H1 (cell line): ENCODE measurements around the gene FAM120B. TPM values are rescaled to one million over a fixed set of nuclear protein-coding genes. Genes with fewer than 3 reads are reported as not detected.

Experiments
- CTCF ChIA-PET: fragments of 300-600 bp; sonication (Branson Sonifier 250); formaldehyde crosslinking; loops from one replicate; lab custom pipeline; 2021; ENCODE audit not compliant: partially characterized antibody; lab: Charles Lee
- POLR2A ChIA-PET: fragments of 300-600 bp; sonication (Branson Sonifier 250); formaldehyde crosslinking; loops from one replicate; lab custom pipeline; 2021; ENCODE audit warnings: inconsistent platforms; ENCODE audit not compliant: partially characterized antibody; lab: Charles Lee
- DNase-seq, 2 experiments: peaks; one replicate each; pipeline versions ENCODE4 v3.0.0 to v3.0.0-alpha.2; 2010 to 2022; ENCODE audit warnings: low spot score in 2 of 2, low read depth in 1 of 2, mixed read lengths in 1 of 2
- FAIRE-seq: peaks from 2 replicates; lab custom pipeline; 2011; peaks lifted over from hg19 to GRCh38; lab: Jason Lieb, UNC
- H2AFZ ChIP-seq: 2 replicates; pipeline ENCODE4 v1.8.1; 2012; ENCODE audit warnings: low read length, inconsistent platforms
- H2AK5ac ChIP-seq: 2 replicates; pipeline ENCODE4 v1.6.1; 2013; ENCODE audit warnings: low read depth, low read length
- H2BK120ac ChIP-seq: replicated peaks from 2 replicates; pipeline ENCODE3; 2013; ENCODE audit warnings: low read depth, low read length, inconsistent platforms
- H2BK12ac ChIP-seq: 2 replicates; pipeline ENCODE4 v1.6.1; 2013; ENCODE audit warnings: low read depth, low read length
- H2BK15ac ChIP-seq: 2 replicates; pipeline ENCODE4 v1.6.1; 2013; ENCODE audit warnings: low read length
- H2BK20ac ChIP-seq: 2 replicates; pipeline ENCODE4 v1.6.1; 2013; ENCODE audit warnings: low read length
- H2BK5ac ChIP-seq: 2 replicates; pipeline ENCODE4 v1.6.1; 2013; ENCODE audit warnings: low read depth, low read length
- H3K14ac ChIP-seq: 2 replicates; pipeline ENCODE4 v1.6.1; 2013; ENCODE audit warnings: inconsistent platforms; ENCODE audit not compliant: insufficient read length
- H3K18ac ChIP-seq: 2 replicates; pipeline ENCODE4 v1.6.1; 2013; ENCODE audit warnings: low read length; ENCODE audit errors: extremely low read depth
- H3K23ac ChIP-seq: 2 replicates; pipeline ENCODE4 v1.6.1; 2013; ENCODE audit warnings: inconsistent platforms; ENCODE audit not compliant: insufficient read length
- H3K23me2 ChIP-seq: 2 replicates; pipeline ENCODE4 v1.6.1; 2013; ENCODE audit warnings: low read depth, low read length
- H3K27ac ChIP-seq: 2 replicates; pipeline ENCODE4 v1.6.1; 2011; ENCODE audit warnings: low read depth, low read length, inconsistent platforms
- H3K27me3 ChIP-seq, 4 experiments: replicated peaks in 1 of 4; 1 replicate in 1 of 4; 2 replicates in 3 of 4; pipeline versions ENCODE4 v1.6.1 to v1.8.1; 2011 to 2013; ENCODE audit warnings: low read length in 3 of 4, mild to moderate bottlenecking in 3 of 4, inconsistent platforms in 2 of 4, mixed read lengths in 2 of 4, moderate library complexity in 1 of 4; ENCODE audit not compliant: control insufficient read depth in 3 of 4, insufficient read depth in 3 of 4; ENCODE audit errors: extremely low read depth in 1 of 4
- H3K36me3 ChIP-seq, 4 experiments: 2 replicates each; pipeline versions ENCODE4 v1.6.1 to v1.8.1; 2011 to 2013; ENCODE audit warnings: mild to moderate bottlenecking in 4 of 4, low read length in 3 of 4, moderate library complexity in 2 of 4, control low read depth in 1 of 4, inconsistent platforms in 1 of 4; ENCODE audit not compliant: insufficient read depth in 4 of 4, control insufficient read depth in 2 of 4
- H3K4ac ChIP-seq: replicated peaks from 2 replicates; pipeline ENCODE3; 2013; ENCODE audit warnings: low read length, low read depth, mixed read lengths, inconsistent platforms; ENCODE audit not compliant: insufficient read length
- H3K4me1 ChIP-seq, 4 experiments: replicated peaks in 1 of 4; 1 replicate in 1 of 4; 2 replicates in 3 of 4; pipeline versions ENCODE4 v1.6.1 to v1.8.1; 2011 to 2013; ENCODE audit warnings: low read length in 3 of 4, inconsistent platforms in 2 of 4, mixed read lengths in 1 of 4; ENCODE audit not compliant: insufficient read depth in 4 of 4, control insufficient read depth in 3 of 4
- H3K4me2 ChIP-seq, 2 experiments: 2 replicates each; pipeline versions ENCODE4 v1.6.1 to v1.8.1; 2011 to 2013; ENCODE audit warnings: low read depth in 2 of 2, low read length in 2 of 2, control low read depth in 1 of 2, inconsistent platforms in 1 of 2, mild to moderate bottlenecking in 1 of 2; ENCODE audit not compliant: insufficient read depth in 1 of 2
- H3K4me3 ChIP-seq, 4 experiments: fragments of 200-600, 300-600 bp in 1 of 4; sonication (generic), shearing (Covaris generic), sonication (Bioruptor Twin) in 1 of 4; 2 replicates each; pipeline versions ENCODE4 v1.5.1 to v1.8.1; 2011 to 2016; ENCODE audit warnings: low read length in 4 of 4, low read depth in 3 of 4, control low read depth in 2 of 4, inconsistent platforms in 2 of 4, mild to moderate bottlenecking in 2 of 4, mixed read lengths in 1 of 4, moderate library complexity in 1 of 4; ENCODE audit not compliant: insufficient read depth in 2 of 4; ENCODE audit errors: extremely low read depth in 1 of 4
- H3K56ac ChIP-seq: replicated peaks from 2 replicates; pipeline ENCODE3; 2013; ENCODE audit warnings: low read depth, mild to moderate bottlenecking, mixed read lengths, low read length, inconsistent platforms; ENCODE audit not compliant: insufficient read length
- H3K79me1 ChIP-seq: 2 replicates; pipeline ENCODE4 v1.6.1; 2013; ENCODE audit warnings: low read depth, low read length, control low read depth
- H3K79me2 ChIP-seq, 2 experiments: 2 replicates each; pipeline versions ENCODE4 v1.6.1 to v1.8.1; 2012 to 2013; ENCODE audit warnings: low read length in 2 of 2, mild to moderate bottlenecking in 2 of 2, inconsistent platforms in 1 of 2; ENCODE audit not compliant: insufficient read depth in 2 of 2, control insufficient read depth in 1 of 2
- H3K9ac ChIP-seq, 4 experiments: replicated peaks in 1 of 4; 1 replicate in 1 of 4; 2 replicates in 3 of 4; pipeline versions ENCODE4 v1.6.1 to v1.8.1; 2011 to 2013; ENCODE audit warnings: low read depth in 3 of 4, low read length in 3 of 4, control low read depth in 2 of 4, mild to moderate bottlenecking in 2 of 4, moderate library complexity in 2 of 4, inconsistent platforms in 1 of 4; ENCODE audit errors: extremely low read depth in 1 of 4
- H3K9me3 ChIP-seq, 2 experiments: 2 replicates each; pipeline versions ENCODE4 v1.6.1 to v1.8.1; 2012 to 2013; ENCODE audit warnings: mild to moderate bottlenecking in 2 of 2, moderate library complexity in 2 of 2, control low read depth in 1 of 2, inconsistent platforms in 1 of 2, low read depth in 1 of 2, low read length in 1 of 2, mixed read lengths in 1 of 2; ENCODE audit not compliant: insufficient read depth in 2 of 2
- H4K20me1 ChIP-seq, 2 experiments: replicated peaks in 1 of 2; 2 replicates each; pipeline versions ENCODE3 to v1.8.1; 2011 to 2013; ENCODE audit warnings: inconsistent platforms in 2 of 2, low read length in 2 of 2, mild to moderate bottlenecking in 1 of 2; ENCODE audit not compliant: insufficient read depth in 2 of 2, control insufficient read depth in 1 of 2
- H4K5ac ChIP-seq: 2 replicates; pipeline ENCODE4 v1.6.1; 2013; ENCODE audit warnings: low read length, low read depth, mixed read lengths, inconsistent platforms; ENCODE audit not compliant: insufficient read length
- H4K8ac ChIP-seq: 2 replicates; pipeline ENCODE4 v1.8.0; 2013; ENCODE audit warnings: mild to moderate bottlenecking, moderate library complexity, low read length, inconsistent platforms; ENCODE audit not compliant: insufficient read depth; ENCODE audit errors: extremely low read depth
- H4K91ac ChIP-seq: replicated peaks from 2 replicates; pipeline ENCODE3; 2013; ENCODE audit warnings: low read length, mixed read lengths, inconsistent platforms; ENCODE audit not compliant: insufficient read length
- JUND ChIP-seq: IDR thresholded peaks from 2 replicates; pipeline ENCODE4 v1.6.1; 2011; ENCODE audit warnings: mild to moderate bottlenecking, improper control_type of control experiment, low read length
- MAX ChIP-seq: IDR thresholded peaks from 2 replicates; pipeline ENCODE4 v1.6.1; 2012; ENCODE audit warnings: inconsistent platforms
- WGBS, 2 experiments: shearing (Covaris generic) in 1 of 2; methylation state at CpG; one replicate each; pipeline versions ENCODE4 v1.1.6 to v1.1.7; 2013 to 2015; ENCODE audit warnings: low lambda C conversion rate in 2 of 2, mixed read lengths in 2 of 2, inconsistent platforms in 1 of 2, low coverage in 1 of 2, missing lambda C conversion rate in 1 of 2; ENCODE audit not compliant: insufficient replicate concordance in 2 of 2, insufficient coverage in 1 of 2, insufficient read length in 1 of 2; ENCODE audit errors: extremely low coverage in 1 of 2, missing lambda C conversion rate in 1 of 2; 5-methylcytosine and 5-hydroxymethylcytosine counted together
- polyA plus RNA-seq, 7 experiments: library from polyadenylated mRNA; depleted of rRNA in 3 of 7; stranded (reverse) in 5 of 7; unstranded in 2 of 7; fragments of >200 nt in 5 of 7; fragments of 200-250 nt in 2 of 7; gene quantifications; 1 replicate in 5 of 7; 2 replicates in 1 of 7; 4 replicates in 1 of 7; pipeline versions ENCODE4 v1.2.1 to v1.2.3, GENCODE V29; 2011 to 2013; ENCODE audit warnings: missing spikeins in 2 of 7, mixed read lengths in 2 of 7
- total RNA-seq: library from RNA; stranded (reverse); fragmentation: NEBNext Ultra II Directional; extraction: Animal tissue kit (Norgen Biotek cat#: 25700); gene quantifications from 2 replicates; pipeline ENCODE4 v1.2.1, GENCODE V29; 2021
- TF ChIP-seq, protein P1 (sequence below), 3 experiments: IDR thresholded peaks; 1 replicate in 2 of 3; 2 replicates in 1 of 3; pipeline versions ENCODE4 v1.5.1 to v1.6.1; 2011; ENCODE audit warnings: low read length in 3 of 3, mild to moderate bottlenecking in 3 of 3, inconsistent platforms in 2 of 3, low read depth in 1 of 3, moderate library complexity in 1 of 3; ENCODE audit not compliant: insufficient read depth in 1 of 3; ENCODE audit errors: control extremely low read depth in 1 of 3

FAM120B gene
- total and polyA plus RNA-seq, 2 of the 8 experiments (the other 6 are each of a cell fraction or from before 2014, with no cell fraction given): 5.1 to 12.5 TPM

GRCh38 chr6:170305805-170306323 is 694 bp upstream of the FAM120B start:
- Histone ChIP-seq H3K9ac (peak overlapping the region in 3 of 4 experiments; percentile 45 to 56 (median 48); a peak in 5 of 7 replicates), H3K4me1 (peaks cover 0 to 9% (median 0%) of the 10 kb centered on the region in 4 experiments; a peak in 3 of 7 replicates), H2BK12ac (peak overlapping the region; percentile 71; the same call in 1 of the 2 replicates), H4K5ac (peak overlapping the region; percentile 30), H3K14ac (no peak overlapping the region), H3K56ac (peak overlapping the region; percentile 50), H3K9me3 (peaks cover 23 to 29% of the 10 kb centered on the region in 2 experiments), H4K8ac (peak overlapping the region; percentile 93), H3K79me2 (peaks cover 0 to 19% of the 10 kb centered on the region in 2 experiments; a peak in 2 of 4 replicates), H4K91ac (peak overlapping the region; percentile 44), H3K4me3 (peak overlapping the region; percentile 55 to 72 (median 64)), H2BK5ac (no peak overlapping the region), H2BK120ac (peak overlapping the region; percentile 56), H2AFZ (no peak overlapping the region), H3K23ac (peak overlapping the region; percentile 97), H2BK20ac (peak overlapping the region; percentile 6; the same call in 1 of the 2 replicates), H3K27me3 (peaks cover 0 to 28% (median 18%) of the 10 kb centered on the region in 4 experiments; a peak in 6 of 7 replicates), H3K4ac (peak overlapping the region; percentile 65), H3K79me1 (no peaks in the 10 kb centered on the region; the same call in 1 of the 2 replicates), H3K27ac (no peak overlapping the region), H3K23me2 (peaks cover 16% of the 10 kb centered on the region; the same call in 1 of the 2 replicates), H4K20me1 (peaks cover 0 to 2% of the 10 kb centered on the region in 2 experiments), H3K36me3 (peaks cover 0 to 13% (median 3%) of the 10 kb centered on the region in 4 experiments; a peak in 2 of 8 replicates), H2BK15ac (no peak overlapping the region), H3K4me2 (peak overlapping the region; percentile 90 to 93), H3K18ac (peak overlapping the region; percentile 91), H2AK5ac (peak overlapping the region; percentile 95; the same call in 1 of the 2 replicates)
- FAIRE-seq (no peak), DNase-seq (no peak)
- ChIA-PET POLR2A (interaction anchor here (0.7 to 2.2 kb wide), 5 partner anchors 8 to 116 kb away, joined by 3 to 10 read pairs (median 4); partner anchors contain the start of gene DLL1), CTCF (interaction anchor here (1.2 kb wide), 1 partner anchor 8 kb away, joined by 3 read pairs; no protein-coding TSS in a partner anchor)
- 12% methylated on average over 29 of the region's 29 CpGs; no CpG with 5 or more reads in 1 of the 2 experiments for WGBS, 2 experiments
- TF ChIP-seq, protein P1, sequence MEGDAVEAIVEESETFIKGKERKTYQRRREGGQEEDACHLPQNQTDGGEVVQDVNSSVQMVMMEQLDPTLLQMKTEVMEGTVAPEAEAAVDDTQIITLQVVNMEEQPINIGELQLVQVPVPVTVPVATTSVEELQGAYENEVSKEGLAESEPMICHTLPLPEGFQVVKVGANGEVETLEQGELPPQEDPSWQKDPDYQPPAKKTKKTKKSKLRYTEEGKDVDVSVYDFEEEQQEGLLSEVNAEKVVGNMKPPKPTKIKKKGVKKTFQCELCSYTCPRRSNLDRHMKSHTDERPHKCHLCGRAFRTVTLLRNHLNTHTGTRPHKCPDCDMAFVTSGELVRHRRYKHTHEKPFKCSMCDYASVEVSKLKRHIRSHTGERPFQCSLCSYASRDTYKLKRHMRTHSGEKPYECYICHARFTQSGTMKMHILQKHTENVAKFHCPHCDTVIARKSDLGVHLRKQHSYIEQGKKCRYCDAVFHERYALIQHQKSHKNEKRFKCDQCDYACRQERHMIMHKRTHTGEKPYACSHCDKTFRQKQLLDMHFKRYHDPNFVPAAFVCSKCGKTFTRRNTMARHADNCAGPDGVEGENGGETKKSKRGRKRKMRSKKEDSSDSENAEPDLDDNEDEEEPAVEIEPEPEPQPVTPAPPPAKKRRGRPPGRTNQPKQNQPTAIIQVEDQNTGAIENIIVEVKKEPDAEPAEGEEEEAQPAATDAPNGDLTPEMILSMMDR (IDR thresholded peaks at IDR 0.05; ENCODE audit: control extremely low read depth in 1 of 3, insufficient read depth in 1 of 3, low read depth in 1 of 3, low read length in 3 of 3): no peak
- TF ChIP-seq MAX: peak; percentile 83
- no peak for TF ChIP-seq JUND
